Measurements from ENCODE around the gene NUFIP1.
"Not testable (repeated sequence)": the region's sequence is repeated elsewhere in the genome, so short reads cannot be mapped to it uniquely, and the experiment has no call there.

Gene NUFIP1

DNA sequence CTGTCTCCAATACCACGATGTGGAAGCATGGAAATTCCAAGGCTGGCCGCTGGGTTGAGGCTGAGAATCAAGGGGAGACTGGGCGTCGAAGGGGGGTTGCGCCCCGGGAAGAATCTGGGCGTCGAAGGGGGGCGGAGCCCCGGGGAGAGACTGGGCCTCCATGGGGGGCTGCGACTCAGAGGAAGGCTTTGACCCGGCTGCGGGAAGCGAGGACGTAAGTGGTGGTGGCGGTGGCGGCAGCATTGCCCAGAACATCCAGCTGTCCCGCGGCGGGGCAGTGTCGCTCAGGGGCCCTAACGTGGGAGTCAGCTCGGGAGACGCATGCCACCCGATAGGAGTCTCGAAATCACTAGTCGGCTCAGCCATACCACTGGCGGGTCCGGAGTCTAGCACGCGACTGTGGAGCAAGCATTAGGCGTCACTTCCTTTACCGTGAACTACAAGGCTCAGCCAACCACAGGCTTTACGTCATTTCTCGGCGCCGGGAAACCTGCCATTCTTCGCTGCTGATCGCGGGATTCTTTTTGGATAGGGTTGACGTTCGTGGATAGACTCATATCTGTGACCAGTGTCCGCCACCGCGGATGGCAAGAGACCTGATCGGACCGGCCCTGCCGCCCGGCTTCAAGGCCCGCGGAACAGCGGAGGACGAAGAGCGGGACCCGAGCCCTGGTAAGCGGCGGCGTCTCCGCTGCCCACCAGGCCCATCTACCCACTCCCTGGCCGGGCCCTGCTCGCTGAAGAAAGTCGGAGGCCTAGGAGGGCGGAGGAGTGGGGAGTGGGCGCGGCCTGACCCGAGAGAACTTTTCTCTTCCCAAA, at the start of gene NUFIP1, which contains the start of gene GPALPP1:
Gene NUFIP1, minus strand, starts transcription at position 401 of the 819 bp plus-strand sequence. Its CDS starts 35 bp downstream, at position 366.
Gene GPALPP1, plus strand, starts transcription at position 468 of the 819 bp plus-strand sequence. Its CDS starts 117 bp downstream, at position 585.
- in situ Hi-C loops (cut with MboI; ENCODE audit: low sequenced_read_pairs), result no loop called here
- peak; percentile 91 to 93 for DNase-seq (ENCODE audit: low spot score in 2 of 2)
- peaks cover 7% of the 10 kb centered on the region for H3K36me3 ChIP-seq (replicated peaks)
- peaks cover 9% of the 10 kb centered on the region for H3K4me1 ChIP-seq
- no peaks in the 10 kb centered on the region for H3K9me3 ChIP-seq
- peak within 1 kb of the TSS; percentile 94 for H3K4me3 ChIP-seq
- H3K27me3 ChIP-seq (ENCODE audit: low read depth), result no peaks in the 10 kb centered on the region

DNA sequence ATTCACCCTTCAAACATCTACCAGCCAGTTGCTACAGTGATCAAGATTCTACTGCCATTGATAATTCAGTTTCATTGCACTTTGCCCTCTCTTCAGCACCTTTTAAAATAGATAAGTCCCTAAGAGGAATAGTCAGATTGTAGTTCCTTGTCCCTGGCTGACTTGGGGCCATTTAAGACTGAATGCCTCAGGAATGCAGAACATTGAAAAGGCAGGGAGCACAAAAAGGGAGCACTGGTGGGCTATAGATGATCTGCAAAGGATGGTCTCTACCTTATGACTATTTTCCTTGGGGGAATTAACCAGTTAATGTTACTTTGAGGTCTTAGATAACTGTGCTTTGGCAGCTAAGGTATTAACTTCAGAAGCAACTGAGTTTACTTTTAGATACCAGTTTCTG, 46.9 kb upstream of the NUFIP1 start:
- Histone ChIP-seq H3K4me1 (no peaks in the 10 kb centered on the region), H3K4me3 (no peak overlapping the region), H3K9me3 (no peaks in the 10 kb centered on the region), H3K27me3 (ENCODE audit: low read depth) (no peaks in the 10 kb centered on the region), H3K36me3 (replicated peaks) (no peaks in the 10 kb centered on the region)
- in situ Hi-C loops (cut with MboI; ENCODE audit: low sequenced_read_pairs), result no loop called here
- DNase-seq (ENCODE audit: low spot score in 2 of 2), result no peak

DNA sequence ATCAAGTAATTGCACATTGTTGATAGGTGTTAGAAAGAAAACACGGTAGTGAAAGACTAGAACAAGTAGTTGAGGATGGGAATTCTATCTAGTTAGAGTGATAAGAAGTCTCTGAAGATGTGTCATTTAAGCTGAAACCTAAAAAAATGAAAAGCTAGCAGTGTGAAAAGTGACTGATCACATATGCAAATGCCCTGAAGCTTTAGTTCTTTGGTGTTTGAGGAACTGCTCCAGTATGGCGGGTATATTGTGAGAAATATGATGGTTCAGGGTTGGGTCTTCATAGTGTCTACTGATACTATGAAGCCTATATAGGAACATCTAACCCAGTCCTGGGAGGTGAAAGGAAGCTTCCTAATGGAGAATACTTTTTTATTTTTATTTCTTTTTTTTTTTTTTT, 45.1 kb upstream of the NUFIP1 start:
- Histone ChIP-seq H3K9me3 (no peaks in the 10 kb centered on the region), H3K4me1 (no peaks in the 10 kb centered on the region), H3K27me3 (ENCODE audit: low read depth) (no peaks in the 10 kb centered on the region), H3K36me3 (replicated peaks) (no peaks in the 10 kb centered on the region), H3K4me3 (no peak overlapping the region)
- DNase-seq (ENCODE audit: low spot score in 2 of 2), result no peak
- in situ Hi-C loops (cut with MboI; ENCODE audit: low sequenced_read_pairs), result no loop called here

DNA sequence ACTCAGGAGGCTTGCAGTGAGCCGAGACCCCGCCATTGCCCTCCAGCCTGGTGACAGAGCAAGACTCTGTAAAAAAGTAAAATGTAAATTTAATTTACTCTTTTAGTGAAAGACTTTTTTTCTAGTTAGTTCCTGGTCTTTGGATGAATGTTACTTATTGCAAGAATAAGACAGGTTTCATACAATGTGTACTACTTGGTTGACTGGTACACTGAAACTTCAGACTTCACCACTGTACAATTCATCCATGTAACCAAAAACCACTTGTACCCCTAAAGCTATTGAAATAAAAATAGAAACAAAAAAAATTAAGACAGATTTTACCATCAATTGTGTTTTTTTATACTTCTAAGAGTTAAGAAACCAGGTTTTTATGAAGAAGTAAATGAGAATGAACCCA, 35.6 kb upstream of the NUFIP1 start:
- no peak for DNase-seq (ENCODE audit: low spot score in 2 of 2)
- peaks cover 22% of the 10 kb centered on the region for H3K36me3 ChIP-seq (replicated peaks)
- in situ Hi-C loops (cut with MboI; ENCODE audit: low sequenced_read_pairs), result no loop called here
- H3K4me3 ChIP-seq, result no peak overlapping the region
- no peaks in the 10 kb centered on the region for H3K27me3 ChIP-seq (ENCODE audit: low read depth)
- H3K9me3 ChIP-seq, result no peaks in the 10 kb centered on the region
- no peaks in the 10 kb centered on the region for H3K4me1 ChIP-seq

DNA sequence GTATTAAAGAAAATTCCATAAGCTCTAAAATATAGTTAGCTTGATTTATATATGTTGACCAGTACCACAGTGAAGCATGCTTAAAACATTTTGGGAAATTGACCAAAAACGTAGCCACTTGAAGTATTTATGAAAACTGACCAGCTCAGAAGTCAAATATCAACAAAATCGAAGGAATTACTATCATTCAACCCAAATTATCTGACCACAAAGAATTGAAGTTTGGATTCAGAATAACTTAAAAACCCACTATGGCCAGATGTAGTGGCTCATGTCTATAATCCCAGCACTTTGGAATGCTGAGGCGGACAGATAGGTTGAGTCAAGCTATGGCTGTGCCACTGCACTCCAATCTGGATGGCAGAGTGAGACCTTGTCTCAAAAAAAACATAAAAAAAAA, 32.0 kb upstream of the NUFIP1 start:
- Histone ChIP-seq H3K9me3 (no peaks in the 10 kb centered on the region), H3K36me3 (replicated peaks) (peaks cover 33% of the 10 kb centered on the region), H3K27me3 (ENCODE audit: low read depth) (no peaks in the 10 kb centered on the region), H3K4me1 (no peaks in the 10 kb centered on the region), H3K4me3 (no peak overlapping the region)
- in situ Hi-C loops (cut with MboI; ENCODE audit: low sequenced_read_pairs), result no loop called here
- DNase-seq (ENCODE audit: low spot score in 2 of 2), result no peak

DNA sequence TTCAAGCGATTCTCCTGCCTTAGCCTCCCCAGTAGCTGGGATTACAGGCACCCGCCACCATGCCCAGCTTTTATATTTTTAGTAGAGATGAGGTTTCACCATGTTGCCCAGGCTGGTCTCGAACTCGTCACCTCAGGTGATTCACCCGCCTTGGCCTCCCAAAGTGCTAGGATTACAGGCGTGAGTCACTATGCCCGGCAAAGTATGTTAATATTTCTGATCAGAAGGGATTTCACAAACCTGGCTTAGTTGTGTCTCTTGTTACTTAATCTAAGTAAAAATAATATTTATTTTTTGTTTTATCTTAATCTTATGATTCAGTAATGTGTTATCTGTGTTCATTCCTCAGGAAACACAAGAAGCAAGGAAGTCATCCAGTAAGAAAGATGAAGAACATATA, 30.7 kb upstream of the NUFIP1 start:
- H3K9me3 ChIP-seq; H3K4me3 ChIP-seq; H3K27me3 ChIP-seq (ENCODE audit: low read depth); H3K4me1 ChIP-seq; DNase-seq (ENCODE audit: low spot score in 2 of 2); in situ Hi-C loops (cut with MboI; ENCODE audit: low sequenced_read_pairs): not testable (repeated sequence)
- H3K36me3 ChIP-seq (replicated peaks), result peaks cover 41% of the 10 kb centered on the region

DNA sequence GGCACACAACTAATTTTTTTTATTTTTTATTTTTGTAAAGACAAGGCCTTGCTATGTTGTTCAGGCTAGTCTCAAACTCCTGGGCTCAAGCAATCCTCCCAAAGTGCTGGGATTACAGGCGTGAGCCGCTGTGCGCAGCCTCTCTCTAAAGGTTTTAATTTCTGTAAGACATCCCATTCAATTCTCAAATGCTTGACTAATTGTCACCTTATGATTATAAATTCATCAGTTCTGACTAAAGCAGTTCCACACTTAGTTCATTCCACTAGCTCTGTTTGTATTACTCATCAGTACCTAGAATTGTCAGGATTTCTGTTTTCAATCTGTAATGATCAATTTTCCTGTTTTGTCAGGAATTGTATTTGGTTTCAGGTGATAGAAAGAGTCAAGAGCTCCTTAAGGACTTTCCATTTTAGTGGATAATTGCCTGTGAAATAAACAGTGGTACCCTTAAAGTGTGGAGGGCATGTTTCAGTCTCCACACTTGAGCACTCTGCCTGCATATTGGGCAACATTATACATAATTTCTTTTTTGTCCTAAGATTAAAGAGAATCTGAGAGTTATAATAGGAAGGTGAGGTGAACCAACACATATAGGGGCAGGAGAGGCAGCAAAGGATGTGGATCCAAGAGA, 27.6 kb upstream of the NUFIP1 start:
- in situ Hi-C loops (cut with MboI; ENCODE audit: low sequenced_read_pairs), result no loop called here
- H3K4me1 ChIP-seq, result no peaks in the 10 kb centered on the region
- H3K27me3 ChIP-seq (ENCODE audit: low read depth), result no peaks in the 10 kb centered on the region
- H3K9me3 ChIP-seq, result no peaks in the 10 kb centered on the region
- H3K36me3 ChIP-seq (replicated peaks), result peaks cover 40% of the 10 kb centered on the region
- no peak overlapping the region for H3K4me3 ChIP-seq
- no peak for DNase-seq (ENCODE audit: low spot score in 2 of 2)

DNA sequence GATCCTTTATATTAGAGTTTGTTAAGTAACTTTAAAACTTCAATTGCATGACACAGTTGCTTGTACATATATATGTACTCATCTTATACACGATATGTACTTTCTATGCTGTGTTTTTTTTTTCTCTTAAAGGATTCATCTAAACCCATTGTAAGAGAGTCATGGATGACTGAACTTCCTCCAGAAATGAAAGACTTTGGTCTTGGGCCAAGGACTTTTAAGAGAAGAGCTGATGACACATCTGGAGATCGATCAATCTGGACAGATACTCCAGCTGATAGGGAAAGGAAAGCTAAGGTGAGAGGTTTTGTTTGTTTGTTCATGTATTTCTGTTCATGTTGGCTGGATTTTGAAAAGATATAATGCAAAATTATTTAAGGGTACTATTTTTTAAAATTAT, 26.0 kb upstream of the NUFIP1 start:
- Histone ChIP-seq H3K4me3 (no peak overlapping the region), H3K27me3 (ENCODE audit: low read depth) (no peaks in the 10 kb centered on the region), H3K4me1 (no peaks in the 10 kb centered on the region), H3K9me3 (no peaks in the 10 kb centered on the region), H3K36me3 (replicated peaks) (peaks cover 36% of the 10 kb centered on the region)
- DNase-seq (ENCODE audit: low spot score in 2 of 2), result no peak
- in situ Hi-C loops (cut with MboI; ENCODE audit: low sequenced_read_pairs), result no loop called here

DNA sequence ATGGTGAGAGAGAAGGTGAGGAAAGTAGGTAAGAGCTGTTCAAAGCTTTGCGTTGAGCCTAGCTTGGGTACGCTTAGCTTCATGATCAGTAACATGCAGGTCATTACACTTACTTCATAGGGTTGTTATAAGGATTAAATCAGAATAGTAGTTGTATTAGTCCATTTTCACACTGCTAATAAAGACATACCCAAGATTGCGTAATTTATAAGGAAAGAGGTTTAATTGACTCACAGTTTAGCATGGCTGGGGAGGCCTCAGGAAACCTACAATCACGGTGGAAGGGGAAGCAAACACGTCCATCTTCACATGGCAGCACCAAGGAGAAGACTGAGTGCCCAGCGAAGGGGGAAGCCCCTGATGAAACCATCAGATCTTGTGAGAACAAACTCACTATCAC, 21.9 kb upstream of the NUFIP1 start:
- in situ Hi-C loops (cut with MboI; ENCODE audit: low sequenced_read_pairs), result no loop called here

DNA sequence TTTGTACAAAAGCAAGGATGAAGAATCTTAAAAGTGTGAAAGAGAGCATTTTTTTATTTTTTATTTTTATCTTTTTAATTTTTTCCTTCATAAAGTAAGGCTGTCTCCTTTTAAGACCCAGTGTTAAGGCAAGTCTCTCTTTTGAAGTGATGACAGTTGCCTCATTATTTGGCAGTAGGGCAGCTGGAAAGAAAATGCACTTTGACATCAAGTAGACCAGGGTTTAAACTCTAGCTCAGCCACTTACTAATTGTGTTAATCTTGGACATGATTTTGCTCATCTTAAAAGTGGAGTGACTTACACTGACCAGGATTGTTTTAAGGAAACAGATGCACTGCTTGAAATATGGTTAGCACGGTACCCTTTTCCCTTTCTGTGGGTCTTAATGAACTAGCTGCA, 18.6 kb upstream of the NUFIP1 start:
- no peak overlapping the region for H3K4me3 ChIP-seq
- no peaks in the 10 kb centered on the region for H3K9me3 ChIP-seq
- no peak for DNase-seq (ENCODE audit: low spot score in 2 of 2)
- peaks cover 36% of the 10 kb centered on the region for H3K36me3 ChIP-seq (replicated peaks)
- in situ Hi-C loops (cut with MboI; ENCODE audit: low sequenced_read_pairs), result no loop called here
- no peaks in the 10 kb centered on the region for H3K27me3 ChIP-seq (ENCODE audit: low read depth)
- no peaks in the 10 kb centered on the region for H3K4me1 ChIP-seq

More for the DNA sequence above, 21.9 kb upstream of the NUFIP1 start:
- H3K27me3 ChIP-seq (ENCODE audit: low read depth), result no peaks in the 10 kb centered on the region
- no peaks in the 10 kb centered on the region for H3K4me1 ChIP-seq
- H3K9me3 ChIP-seq, result no peaks in the 10 kb centered on the region
- peaks cover 47% of the 10 kb centered on the region for H3K36me3 ChIP-seq (replicated peaks)
- no peak overlapping the region for H3K4me3 ChIP-seq
- DNase-seq (ENCODE audit: low spot score in 2 of 2), result no peak

DNA sequence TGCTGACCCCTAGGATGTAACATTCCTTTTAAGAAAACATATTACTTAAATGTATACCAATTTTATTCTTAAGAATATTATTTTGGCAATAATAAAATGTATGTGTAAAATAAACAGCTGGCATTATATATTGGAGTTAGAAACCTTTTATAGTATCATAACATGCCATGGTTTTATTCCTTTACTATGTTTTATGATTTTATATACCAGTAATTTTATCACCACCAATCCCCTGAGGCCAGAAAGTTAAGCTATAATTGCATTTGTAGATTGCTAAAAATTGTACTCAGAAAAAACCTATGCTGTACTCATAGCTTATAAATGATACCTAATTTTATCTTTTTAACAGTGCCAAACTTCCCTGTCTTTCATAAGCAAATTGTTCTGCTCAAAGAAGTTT, 18.0 kb upstream of the NUFIP1 start:
- Histone ChIP-seq H3K4me1 (no peaks in the 10 kb centered on the region), H3K27me3 (ENCODE audit: low read depth) (no peaks in the 10 kb centered on the region), H3K9me3 (no peaks in the 10 kb centered on the region), H3K4me3 (no peak overlapping the region), H3K36me3 (replicated peaks) (peaks cover 42% of the 10 kb centered on the region)
- DNase-seq (ENCODE audit: low spot score in 2 of 2), result no peak
- in situ Hi-C loops (cut with MboI; ENCODE audit: low sequenced_read_pairs), result no loop called here

DNA sequence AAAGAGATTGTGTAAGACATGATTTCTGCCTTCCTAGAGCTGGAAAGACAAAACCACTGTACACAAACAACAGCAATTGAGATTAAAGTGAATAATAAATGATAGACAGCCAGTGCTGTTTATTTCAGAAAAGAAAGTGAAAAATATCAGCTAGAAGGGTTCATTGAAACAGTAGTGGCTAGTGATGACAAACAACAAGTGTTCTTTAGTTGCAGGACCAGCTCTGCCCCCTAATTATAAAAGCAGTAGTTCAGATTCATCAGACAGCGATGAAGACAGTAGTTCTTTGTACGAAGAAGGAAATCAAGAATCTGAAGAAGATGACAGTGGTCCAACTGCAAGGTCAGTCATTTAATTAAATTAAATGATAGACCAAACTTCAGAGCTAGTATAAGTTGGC, 14.8 kb upstream of the NUFIP1 start:
- Histone ChIP-seq H3K9me3 (no peaks in the 10 kb centered on the region), H3K4me1 (no peaks in the 10 kb centered on the region), H3K36me3 (replicated peaks) (peaks cover 29% of the 10 kb centered on the region), H3K4me3 (no peak overlapping the region), H3K27me3 (ENCODE audit: low read depth) (no peaks in the 10 kb centered on the region)
- DNase-seq (ENCODE audit: low spot score in 2 of 2), result no peak
- in situ Hi-C loops (cut with MboI; ENCODE audit: low sequenced_read_pairs), result no loop called here

DNA sequence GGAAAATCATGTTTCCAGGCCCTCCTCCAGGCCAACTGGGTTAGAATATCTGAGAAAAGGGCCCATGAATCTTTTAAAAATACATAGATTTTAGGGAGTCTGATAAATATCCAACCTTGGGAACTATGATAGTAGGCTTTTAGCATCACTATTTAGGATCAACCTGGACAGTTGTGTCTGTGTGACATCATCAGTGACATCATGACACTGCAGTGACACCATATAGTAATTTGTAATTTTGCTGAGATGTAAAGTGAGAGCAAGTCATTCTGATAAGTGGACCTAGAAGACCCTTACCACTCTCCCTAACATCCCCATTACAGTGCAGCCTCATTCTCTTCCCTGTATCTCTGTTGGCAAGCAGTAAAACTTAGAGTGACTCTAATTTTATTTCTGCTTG, 14.1 kb upstream of the NUFIP1 start:
- Histone ChIP-seq H3K4me1 (no peaks in the 10 kb centered on the region), H3K27me3 (ENCODE audit: low read depth) (no peaks in the 10 kb centered on the region), H3K9me3 (no peaks in the 10 kb centered on the region), H3K4me3 (no peak overlapping the region), H3K36me3 (replicated peaks) (peaks cover 23% of the 10 kb centered on the region)
- in situ Hi-C loops (cut with MboI; ENCODE audit: low sequenced_read_pairs), result no loop called here
- no peak for DNase-seq (ENCODE audit: low spot score in 2 of 2)

DNA sequence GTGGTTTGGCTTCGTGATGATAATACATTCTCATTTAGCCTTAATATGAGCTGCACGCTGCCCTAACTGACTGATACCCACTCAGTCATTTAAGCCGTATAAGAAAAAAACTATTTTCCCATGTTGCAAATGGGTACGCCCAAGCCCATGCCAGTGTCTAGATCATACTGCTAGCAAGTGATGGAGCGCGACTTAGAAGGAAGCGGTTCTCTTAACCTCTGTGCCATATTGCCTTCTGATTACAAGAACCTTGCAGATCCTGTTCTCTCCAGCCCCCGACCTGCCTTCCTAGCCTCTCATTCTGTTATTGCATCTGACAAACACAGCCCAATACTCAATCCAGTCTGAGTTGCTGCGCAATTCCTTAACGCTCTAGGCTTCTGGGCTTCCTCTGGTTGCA, 670 bp upstream of the NUFIP1 start:
- no peak for DNase-seq (ENCODE audit: low spot score in 2 of 2)
- H3K27me3 ChIP-seq (ENCODE audit: low read depth), result no peaks in the 10 kb centered on the region
- H3K9me3 ChIP-seq, result no peaks in the 10 kb centered on the region
- in situ Hi-C loops (cut with MboI; ENCODE audit: low sequenced_read_pairs), result no loop called here
- peak overlapping the region; percentile 94 for H3K4me3 ChIP-seq
- peaks cover 7% of the 10 kb centered on the region for H3K36me3 ChIP-seq (replicated peaks)
- H3K4me1 ChIP-seq, result peaks cover 9% of the 10 kb centered on the region
